Liver (tissue), 9 donors: ENCODE measurements around the gene TSEN34. TPM values are rescaled to one million over a fixed set of nuclear protein-coding genes. Genes with fewer than 3 reads are reported as not detected.

Source experiments
- DNase-seq: peaks from one replicate; pipeline ENCODE4 v3.0.0-alpha.2; 2017; ENCODE audit warnings: low spot score
- H3K27ac ChIP-seq, 2 donors: one replicate each; pipeline ENCODE4 v1.7.0; 2013; ENCODE audit warnings: inconsistent platforms in 2 of 2, low read length in 2 of 2, control low read depth in 1 of 2, low read depth in 1 of 2, mild to moderate bottlenecking in 1 of 2
- H3K27me3 ChIP-seq, 4 donors: one replicate each; pipeline versions ENCODE4 v1.6.1 to v1.7.0; 2013; ENCODE audit warnings: low read length in 3 of 4, inconsistent platforms in 1 of 4, mild to moderate bottlenecking in 1 of 4, moderate library complexity in 1 of 4; ENCODE audit not compliant: control insufficient read depth in 4 of 4, insufficient read depth in 4 of 4
- H3K36me3 ChIP-seq, 4 donors: one replicate each; pipeline versions ENCODE4 v1.6.1 to v1.7.0; 2013; ENCODE audit warnings: low read length in 3 of 4, mild to moderate bottlenecking in 3 of 4, low read depth in 1 of 4, moderate library complexity in 1 of 4; ENCODE audit not compliant: control insufficient read depth in 4 of 4, insufficient read depth in 3 of 4
- H3K4me1 ChIP-seq, 4 donors: one replicate each; pipeline versions ENCODE4 v1.6.1 to v1.7.0; 2013; ENCODE audit warnings: low read length in 3 of 4, mild to moderate bottlenecking in 3 of 4, moderate library complexity in 1 of 4; ENCODE audit not compliant: control insufficient read depth in 4 of 4, insufficient read depth in 4 of 4
- H3K4me3 ChIP-seq, 3 donors: one replicate each; pipeline versions ENCODE4 v1.6.1 to v1.7.0; 2013; ENCODE audit warnings: low read length in 3 of 3, control low read depth in 1 of 3, low read depth in 1 of 3, mild to moderate bottlenecking in 1 of 3
- H3K9ac ChIP-seq, 2 donors: one replicate each; pipeline ENCODE4 v1.7.0; 2013; ENCODE audit warnings: low read length in 2 of 2, mild to moderate bottlenecking in 2 of 2, moderate library complexity in 2 of 2, control low read depth in 1 of 2, low read depth in 1 of 2
- H3K9me3 ChIP-seq, 4 donors: one replicate each; pipeline versions ENCODE4 v1.6.1 to v1.7.0; 2013; ENCODE audit warnings: low read length in 3 of 4; ENCODE audit not compliant: control insufficient read depth in 4 of 4
- EGR1 ChIP-seq, 2 donors: IDR thresholded peaks; 2 replicates each; pipeline ENCODE4 v1.6.1; 2016 to 2018; ENCODE audit warnings: antibody characterized with exemption in 2 of 2, low read depth in 2 of 2
- FOXA1 ChIP-seq: IDR thresholded peaks from 2 replicates; pipeline ENCODE4 v1.6.1; 2016; ENCODE audit warnings: antibody characterized with exemption
- FOXA2 ChIP-seq: IDR thresholded peaks from 2 replicates; pipeline ENCODE4 v1.6.1; 2016; ENCODE audit warnings: antibody characterized with exemption
- GABPA ChIP-seq, 2 donors: IDR thresholded peaks in 1 of 2; conservative IDR thresholded peaks in 1 of 2; 2 replicates each; pipeline ENCODE4 v1.6.1; 2016; ENCODE audit warnings: antibody characterized with exemption in 2 of 2, mild to moderate bottlenecking in 1 of 2, moderate library complexity in 1 of 2
- HNF4A ChIP-seq, 2 donors: conservative IDR thresholded peaks; 2 replicates each; pipeline ENCODE4 v1.6.1; 2016; ENCODE audit warnings: antibody characterized with exemption in 2 of 2, mild to moderate bottlenecking in 2 of 2
- HNF4G ChIP-seq: IDR thresholded peaks from 2 replicates; pipeline ENCODE4 v1.6.1; 2016; ENCODE audit warnings: antibody characterized with exemption
- NR2F2 ChIP-seq: IDR thresholded peaks from 2 replicates; pipeline ENCODE4 v1.6.1; 2016; ENCODE audit warnings: antibody characterized with exemption
- RAD21 ChIP-seq, 2 donors: IDR thresholded peaks; 2 replicates each; pipeline ENCODE4 v1.6.1; 2016; ENCODE audit warnings: antibody characterized with exemption in 2 of 2, mild to moderate bottlenecking in 2 of 2
- RXRA ChIP-seq, 2 donors: IDR thresholded peaks; 2 replicates each; pipeline ENCODE4 v1.6.1; 2017 to 2018; ENCODE audit warnings: antibody characterized with exemption in 2 of 2, mild to moderate bottlenecking in 1 of 2
- SP1 ChIP-seq: IDR thresholded peaks from 2 replicates; pipeline ENCODE4 v1.6.1; 2018; ENCODE audit warnings: antibody characterized with exemption, mild to moderate bottlenecking
- TAF1 ChIP-seq: conservative IDR thresholded peaks from 2 replicates; pipeline ENCODE4 v1.6.1; 2016; ENCODE audit warnings: antibody characterized with exemption, mild to moderate bottlenecking
- YY1 ChIP-seq: IDR thresholded peaks from 2 replicates; pipeline ENCODE4 v1.6.1; 2016; ENCODE audit warnings: antibody characterized with exemption, mild to moderate bottlenecking
- WGBS: extraction: QIAGEN DNeasy Blood & Tissue Kit; methylation state at CpG from one replicate; pipeline ENCODE4 v1.1.7; 2013; 5-methylcytosine and 5-hydroxymethylcytosine counted together
- polyA plus RNA-seq, 2 donors: library from polyadenylated mRNA; stranded (reverse) in 1 of 2; unstranded in 1 of 2; fragments of 200-250 nt in 1 of 2; fragments of >200 nt in 1 of 2; fragmentation: Nextera tagmentation in 1 of 2; extraction: Ambion mirVana in 1 of 2; gene quantifications; one replicate each; pipeline versions ENCODE4 v1.2.1 to v1.2.3, GENCODE V29; 2013 to 2015
- total RNA-seq, 2 donors: library from RNA; depleted of rRNA; stranded (reverse); fragments of >200 nt; gene quantifications; one replicate each; pipeline ENCODE4 v1.2.3, GENCODE V29; 2014
- TF ChIP-seq, protein P1 (sequence below): IDR thresholded peaks from 2 replicates; pipeline ENCODE4 v1.6.1; 2016; ENCODE audit warnings: antibody characterized with exemption, mild to moderate bottlenecking
- TF ChIP-seq, protein P2 (sequence below): fragments of 150-350 bp; IDR thresholded peaks from 2 replicates; pipeline ENCODE4 v1.5.1; 2017; ENCODE audit warnings: improper control_type of control experiment, low read depth, low read length; ENCODE audit not compliant: missing input control
- TF ChIP-seq, protein P3 (sequence below): IDR thresholded peaks from 2 replicates; pipeline ENCODE4 v1.6.1; 2016; ENCODE audit warnings: antibody characterized with exemption
- TF ChIP-seq, protein P4 (sequence below): IDR thresholded peaks from 2 replicates; pipeline ENCODE4 v1.6.1; 2016; ENCODE audit warnings: antibody characterized with exemption
- TF ChIP-seq, protein P5 (sequence below): IDR thresholded peaks from 2 replicates; pipeline ENCODE4 v1.6.1; 2016; ENCODE audit warnings: antibody characterized with exemption
- donor health status: healthy.
- donor health status: healthy.
- donor health status: healthy.
- donor health status: healthy.
- donor health status: healthy.

Gene TSEN34
- total and polyA plus RNA-seq, 4 donors, result 15.5 to 37.9 (median 24.6) TPM

DNA sequence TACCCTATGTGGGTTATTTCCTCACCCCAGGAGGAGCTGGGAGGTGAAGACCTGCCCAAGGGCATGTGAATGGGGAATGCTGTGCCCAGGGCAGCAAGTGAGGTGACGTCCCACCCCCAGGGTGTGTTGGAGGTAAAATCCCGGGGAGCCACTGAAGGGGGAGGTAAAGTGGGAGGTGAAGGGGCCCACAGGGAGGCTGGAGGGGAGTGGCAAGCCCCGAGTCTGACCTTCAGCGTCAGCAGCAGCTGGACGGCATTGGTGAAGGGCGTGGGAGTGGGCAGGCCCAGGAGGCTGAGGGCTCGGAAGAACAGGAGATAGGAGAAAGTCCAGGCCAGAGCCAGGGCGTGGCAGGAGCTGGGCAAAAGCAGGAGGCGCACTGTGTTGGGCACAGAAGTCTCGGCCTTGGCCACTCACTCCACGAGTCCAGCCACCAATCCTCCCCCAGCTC lies 4.2 kb upstream of the TSEN34 start (continued):
- TF ChIP-seq, protein P1, sequence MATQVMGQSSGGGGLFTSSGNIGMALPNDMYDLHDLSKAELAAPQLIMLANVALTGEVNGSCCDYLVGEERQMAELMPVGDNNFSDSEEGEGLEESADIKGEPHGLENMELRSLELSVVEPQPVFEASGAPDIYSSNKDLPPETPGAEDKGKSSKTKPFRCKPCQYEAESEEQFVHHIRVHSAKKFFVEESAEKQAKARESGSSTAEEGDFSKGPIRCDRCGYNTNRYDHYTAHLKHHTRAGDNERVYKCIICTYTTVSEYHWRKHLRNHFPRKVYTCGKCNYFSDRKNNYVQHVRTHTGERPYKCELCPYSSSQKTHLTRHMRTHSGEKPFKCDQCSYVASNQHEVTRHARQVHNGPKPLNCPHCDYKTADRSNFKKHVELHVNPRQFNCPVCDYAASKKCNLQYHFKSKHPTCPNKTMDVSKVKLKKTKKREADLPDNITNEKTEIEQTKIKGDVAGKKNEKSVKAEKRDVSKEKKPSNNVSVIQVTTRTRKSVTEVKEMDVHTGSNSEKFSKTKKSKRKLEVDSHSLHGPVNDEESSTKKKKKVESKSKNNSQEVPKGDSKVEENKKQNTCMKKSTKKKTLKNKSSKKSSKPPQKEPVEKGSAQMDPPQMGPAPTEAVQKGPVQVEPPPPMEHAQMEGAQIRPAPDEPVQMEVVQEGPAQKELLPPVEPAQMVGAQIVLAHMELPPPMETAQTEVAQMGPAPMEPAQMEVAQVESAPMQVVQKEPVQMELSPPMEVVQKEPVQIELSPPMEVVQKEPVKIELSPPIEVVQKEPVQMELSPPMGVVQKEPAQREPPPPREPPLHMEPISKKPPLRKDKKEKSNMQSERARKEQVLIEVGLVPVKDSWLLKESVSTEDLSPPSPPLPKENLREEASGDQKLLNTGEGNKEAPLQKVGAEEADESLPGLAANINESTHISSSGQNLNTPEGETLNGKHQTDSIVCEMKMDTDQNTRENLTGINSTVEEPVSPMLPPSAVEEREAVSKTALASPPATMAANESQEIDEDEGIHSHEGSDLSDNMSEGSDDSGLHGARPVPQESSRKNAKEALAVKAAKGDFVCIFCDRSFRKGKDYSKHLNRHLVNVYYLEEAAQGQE, result no peak
- no peak for TF ChIP-seq FOXA1
- no peak for TF ChIP-seq TAF1
- no peak for TF ChIP-seq EGR1 (IDR thresholded peaks at IDR 0.05; ENCODE audit: low read depth in 2 of 2)
- no peak for TF ChIP-seq GABPA (IDR thresholded peaks at IDR 0.05 in 1 of 2, conservative IDR thresholded peaks at IDR 0.05 in 1 of 2)

DNA sequence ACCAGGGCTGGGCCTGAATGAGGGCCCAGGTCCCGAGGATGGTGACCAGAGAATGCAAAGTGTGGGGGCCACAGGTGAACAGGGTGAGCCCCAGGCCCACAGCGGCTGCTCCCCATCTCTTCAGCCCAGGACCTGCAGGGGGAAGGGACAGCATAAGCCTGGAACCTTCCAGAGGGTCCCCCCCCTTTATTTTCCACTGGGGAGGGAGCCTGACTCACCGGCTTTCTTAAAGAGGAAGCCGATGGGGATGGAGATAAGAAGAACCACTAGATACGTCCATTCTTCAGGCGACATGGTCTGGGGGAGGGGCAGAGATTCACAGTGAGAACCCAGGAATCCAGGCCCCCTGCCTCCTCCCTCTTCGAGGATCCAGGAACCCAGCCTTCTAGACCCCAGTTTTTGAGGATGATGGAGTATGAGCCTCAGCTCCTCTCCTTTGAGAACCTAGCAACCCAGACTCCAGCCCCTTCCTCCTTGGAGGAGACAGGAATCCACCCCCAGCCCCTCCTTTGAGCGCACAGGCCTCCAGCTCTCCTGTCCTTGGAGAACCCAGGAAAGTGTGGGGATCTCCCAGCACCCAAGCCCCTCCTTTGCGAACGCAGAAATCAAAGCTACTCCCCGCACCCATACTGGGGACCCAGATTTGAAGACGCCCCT lies 2.8 kb upstream of the TSEN34 start:
- no peaks in the 10 kb centered on the region for H3K27me3 ChIP-seq
- peaks cover 9 to 22% (median 15%) of the 10 kb centered on the region in 4 donors for H3K4me1 ChIP-seq
- H3K9ac ChIP-seq, result peak overlapping the region; percentile 11 to 65
- H3K36me3 ChIP-seq, result peaks cover under 1 to 9% (median 4%) of the 10 kb centered on the region in 4 donors
- H3K9me3 ChIP-seq, result no peaks in the 10 kb centered on the region
- peak overlapping the region; percentile 96 to 99 for H3K27ac ChIP-seq
- no peak for TF ChIP-seq HNF4G
- no peak for TF ChIP-seq HNF4A (conservative IDR thresholded peaks at IDR 0.05)
- TF ChIP-seq, protein P2, sequence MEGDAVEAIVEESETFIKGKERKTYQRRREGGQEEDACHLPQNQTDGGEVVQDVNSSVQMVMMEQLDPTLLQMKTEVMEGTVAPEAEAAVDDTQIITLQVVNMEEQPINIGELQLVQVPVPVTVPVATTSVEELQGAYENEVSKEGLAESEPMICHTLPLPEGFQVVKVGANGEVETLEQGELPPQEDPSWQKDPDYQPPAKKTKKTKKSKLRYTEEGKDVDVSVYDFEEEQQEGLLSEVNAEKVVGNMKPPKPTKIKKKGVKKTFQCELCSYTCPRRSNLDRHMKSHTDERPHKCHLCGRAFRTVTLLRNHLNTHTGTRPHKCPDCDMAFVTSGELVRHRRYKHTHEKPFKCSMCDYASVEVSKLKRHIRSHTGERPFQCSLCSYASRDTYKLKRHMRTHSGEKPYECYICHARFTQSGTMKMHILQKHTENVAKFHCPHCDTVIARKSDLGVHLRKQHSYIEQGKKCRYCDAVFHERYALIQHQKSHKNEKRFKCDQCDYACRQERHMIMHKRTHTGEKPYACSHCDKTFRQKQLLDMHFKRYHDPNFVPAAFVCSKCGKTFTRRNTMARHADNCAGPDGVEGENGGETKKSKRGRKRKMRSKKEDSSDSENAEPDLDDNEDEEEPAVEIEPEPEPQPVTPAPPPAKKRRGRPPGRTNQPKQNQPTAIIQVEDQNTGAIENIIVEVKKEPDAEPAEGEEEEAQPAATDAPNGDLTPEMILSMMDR, result no peak
- TF ChIP-seq, protein P3, sequence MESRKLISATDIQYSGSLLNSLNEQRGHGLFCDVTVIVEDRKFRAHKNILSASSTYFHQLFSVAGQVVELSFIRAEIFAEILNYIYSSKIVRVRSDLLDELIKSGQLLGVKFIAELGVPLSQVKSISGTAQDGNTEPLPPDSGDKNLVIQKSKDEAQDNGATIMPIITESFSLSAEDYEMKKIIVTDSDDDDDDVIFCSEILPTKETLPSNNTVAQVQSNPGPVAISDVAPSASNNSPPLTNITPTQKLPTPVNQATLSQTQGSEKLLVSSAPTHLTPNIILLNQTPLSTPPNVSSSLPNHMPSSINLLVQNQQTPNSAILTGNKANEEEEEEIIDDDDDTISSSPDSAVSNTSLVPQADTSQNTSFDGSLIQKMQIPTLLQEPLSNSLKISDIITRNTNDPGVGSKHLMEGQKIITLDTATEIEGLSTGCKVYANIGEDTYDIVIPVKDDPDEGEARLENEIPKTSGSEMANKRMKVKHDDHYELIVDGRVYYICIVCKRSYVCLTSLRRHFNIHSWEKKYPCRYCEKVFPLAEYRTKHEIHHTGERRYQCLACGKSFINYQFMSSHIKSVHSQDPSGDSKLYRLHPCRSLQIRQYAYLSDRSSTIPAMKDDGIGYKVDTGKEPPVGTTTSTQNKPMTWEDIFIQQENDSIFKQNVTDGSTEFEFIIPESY, result no peak
- TF ChIP-seq GABPA (IDR thresholded peaks at IDR 0.05 in 1 of 2, conservative IDR thresholded peaks at IDR 0.05 in 1 of 2), result no peak
- no peak for TF ChIP-seq TAF1
- TF ChIP-seq NR2F2, result no peak
- no peak for TF ChIP-seq RAD21 (IDR thresholded peaks at IDR 0.05)
- no peak for TF ChIP-seq FOXA2
- TF ChIP-seq, protein P4, sequence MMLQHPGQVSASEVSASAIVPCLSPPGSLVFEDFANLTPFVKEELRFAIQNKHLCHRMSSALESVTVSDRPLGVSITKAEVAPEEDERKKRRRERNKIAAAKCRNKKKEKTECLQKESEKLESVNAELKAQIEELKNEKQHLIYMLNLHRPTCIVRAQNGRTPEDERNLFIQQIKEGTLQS, result no peak
- TF ChIP-seq, protein P1, result no peak
- TF ChIP-seq YY1, result no peak
- no peak for TF ChIP-seq SP1
- TF ChIP-seq, protein P5, sequence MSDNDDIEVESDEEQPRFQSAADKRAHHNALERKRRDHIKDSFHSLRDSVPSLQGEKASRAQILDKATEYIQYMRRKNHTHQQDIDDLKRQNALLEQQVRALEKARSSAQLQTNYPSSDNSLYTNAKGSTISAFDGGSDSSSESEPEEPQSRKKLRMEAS, result no peak
- no peak for TF ChIP-seq FOXA1
- TF ChIP-seq EGR1 (IDR thresholded peaks at IDR 0.05; ENCODE audit: low read depth in 2 of 2), result no peak
- TF ChIP-seq RXRA (IDR thresholded peaks at IDR 0.05), result no peak
- DNase-seq, result no peak
- H3K4me3 ChIP-seq, result peak overlapping the region in 2 of 3 donors; percentile 58 to 80
- 53% methylated on average over 12 of the region's 12 CpGs for WGBS
